HepG2 (cell line): ENCODE data around the gene MTPN. TPM values are rescaled to one million over a fixed set of nuclear protein-coding genes. Genes with fewer than 3 reads are reported as not detected.

Source experiments
- ATF4 ChIP-seq, 2 experiments: fragments of 450-650 bp in 1 of 2; sonication (generic) in 1 of 2; formaldehyde crosslinking; IDR thresholded peaks; 2 replicates each; pipeline versions ENCODE4 v1.5.0 to v1.8.0; 2020 to 2022; ENCODE audit warnings: mild to moderate bottlenecking in 1 of 2, missing genetic modification reagents in 1 of 2
- BCL3 ChIP-seq: sonication (generic); formaldehyde crosslinking; IDR thresholded peaks from 2 replicates; pipeline ENCODE4 v1.5.1; 2020; ENCODE audit warnings: mild to moderate bottlenecking, missing genetic modification reagents, moderate library complexity
- FOXC1 ChIP-seq: sonication (generic); formaldehyde crosslinking; IDR thresholded peaks from 2 replicates; pipeline ENCODE4 v1.8.0; 2022; ENCODE audit warnings: mild to moderate bottlenecking, missing genetic modification reagents, borderline replicate concordance
- HCFC1 ChIP-seq: fragments of 150-350 bp; IDR thresholded peaks from 2 replicates; pipeline ENCODE4 v1.6.1; 2014; ENCODE audit warnings: low read depth, low read length
- HOXA5 ChIP-seq: sonication (generic); formaldehyde crosslinking; IDR thresholded peaks from 2 replicates; pipeline ENCODE4 v1.4.0; 2020; ENCODE audit warnings: missing genetic modification reagents
- IKZF5 ChIP-seq: IDR thresholded peaks from 2 replicates; pipeline ENCODE4 v1.6.1; 2018; ENCODE audit warnings: missing genetic modification reagents, mild to moderate bottlenecking, missing compliant biosample characterization
- IRX3 ChIP-seq: sonication (generic); formaldehyde crosslinking; IDR thresholded peaks from 2 replicates; pipeline ENCODE4 v1.8.1; 2023; ENCODE audit warnings: mild to moderate bottlenecking, low read depth, missing genetic modification reagents, borderline replicate concordance
- MIER3 ChIP-seq: IDR thresholded peaks from 2 replicates; pipeline ENCODE4 v1.6.1; 2016; ENCODE audit warnings: missing compliant biosample characterization, borderline replicate concordance
- MXI1 ChIP-seq: IDR thresholded peaks from 3 replicates; pipeline ENCODE4 v1.6.1; 2012; ENCODE audit warnings: low read depth, low read length, inconsistent platforms, borderline replicate concordance
- RNF2 ChIP-seq: fragments of 450-650 bp; conservative IDR thresholded peaks from 2 replicates; pipeline ENCODE4 v1.6.1; 2016; ENCODE audit warnings: low read depth
- SMAD9 ChIP-seq: sonication (generic); formaldehyde crosslinking; IDR thresholded peaks from 2 replicates; pipeline ENCODE4 v1.5.1; 2020; ENCODE audit warnings: mild to moderate bottlenecking, missing genetic modification reagents
- SNAPC4 ChIP-seq: sonication (generic); formaldehyde crosslinking; IDR thresholded peaks from 2 replicates; pipeline ENCODE4 v1.4.0; 2020; ENCODE audit warnings: mild to moderate bottlenecking, missing genetic modification reagents
- SRSF9 ChIP-seq: fragments of 200-400 bp; formaldehyde crosslinking; IDR thresholded peaks from 2 replicates; pipeline ENCODE4 v1.6.1; 2018; ENCODE audit warnings: borderline replicate concordance, mild to moderate bottlenecking, low read depth, low read length; ENCODE audit not compliant: insufficient read depth, poor library complexity, severe bottlenecking
- ZFP37 ChIP-seq: sonication (generic); formaldehyde crosslinking; IDR thresholded peaks from 2 replicates; pipeline ENCODE4 v1.4.0; 2020; ENCODE audit warnings: missing genetic modification reagents, borderline replicate concordance
- ZNF230 ChIP-seq: sonication (generic); formaldehyde crosslinking; IDR thresholded peaks from 2 replicates; pipeline ENCODE4 v1.4.0; 2020; ENCODE audit warnings: mild to moderate bottlenecking, missing genetic modification reagents
- ZNF350 ChIP-seq: sonication (generic); formaldehyde crosslinking; IDR thresholded peaks from 2 replicates; pipeline ENCODE4 v1.4.0; 2020; ENCODE audit warnings: mild to moderate bottlenecking, low read depth, missing genetic modification reagents, borderline replicate concordance
- ZNF354B ChIP-seq: sonication (generic); formaldehyde crosslinking; IDR thresholded peaks from 2 replicates; pipeline ENCODE4 v1.8.0; 2022; ENCODE audit warnings: mild to moderate bottlenecking, missing genetic modification reagents
- ZNF382 ChIP-seq: sonication (generic); formaldehyde crosslinking; IDR thresholded peaks from 2 replicates; pipeline ENCODE4 v1.5.0; 2020; ENCODE audit warnings: missing genetic modification reagents, mild to moderate bottlenecking, borderline replicate concordance
- ZNF567 ChIP-seq: sonication (generic); formaldehyde crosslinking; IDR thresholded peaks from 2 replicates; pipeline ENCODE4 v1.8.1; 2023; ENCODE audit warnings: mild to moderate bottlenecking, missing genetic modification reagents, borderline replicate concordance
- polyA plus RNA-seq, 8 experiments: library from polyadenylated mRNA; depleted of rRNA in 3 of 8; stranded (reverse) in 7 of 8; unstranded in 1 of 8; fragments of >200 nt; fragmentation: Illumina TruSeq in 4 of 8; extraction: Trizol in 4 of 8; gene quantifications; 2 replicates each; pipeline versions ENCODE4 v1.2.1 to v1.2.3, GENCODE V29; 2011 to 2016; ENCODE audit warnings: low read depth in 4 of 8, missing spikeins in 1 of 8, mixed read lengths in 1 of 8; ENCODE audit not compliant: insufficient read depth in 1 of 8
- total RNA-seq, 5 experiments: library from RNA; depleted of rRNA; stranded (reverse); fragments of >200 nt; fragmentation: Illumina TruSeq; extraction: Trizol; gene quantifications; 2 replicates each; pipeline ENCODE4 v1.2.3, GENCODE V29; 2016; ENCODE audit warnings: low read depth in 1 of 5

MTPN gene
- total and polyA plus RNA-seq, 2 of the 13 experiments (the other 11 are each of a cell fraction or from before 2014, with no cell fraction given), result 31.1 to 71.7 TPM

- TF ChIP-seq FOXC1 (CRISPR knock-in tag), result peak; percentile 54; the same call in 1 of the 2 replicates
- peak; percentile 52; the same call in 1 of the 2 replicates for TF ChIP-seq HCFC1
- no peak for TF ChIP-seq SRSF9
- TF ChIP-seq ZNF354B (CRISPR knock-in tag), result no peak
- TF ChIP-seq IKZF5, result peak; percentile 41; the same call in 1 of the 2 replicates
- TF ChIP-seq HOXA5 (CRISPR knock-in tag), result 0 out of 2 replicates have a peak, but pooled peaks have one; percentile 70
- TF ChIP-seq ZFP37 (CRISPR knock-in tag), result peak; percentile 17; the same call in 1 of the 2 replicates
- no peak for TF ChIP-seq ZNF567
- TF ChIP-seq ZNF350 (CRISPR knock-in tag), result peak; percentile 82; the same call in 1 of the 2 replicates
- TF ChIP-seq SNAPC4 (CRISPR knock-in tag), result no peak
- peak; percentile 10; the same call in 1 of the 3 replicates for TF ChIP-seq MXI1
- TF ChIP-seq IRX3 (CRISPR knock-in tag), result no peak
- TF ChIP-seq ZNF382 (CRISPR knock-in tag), result no peak
- no peak for TF ChIP-seq SMAD9
- TF ChIP-seq ZNF230 (CRISPR knock-in tag), result 0 out of 2 replicates have a peak, but pooled peaks have one; percentile 46
- no peak for TF ChIP-seq MIER3 (CRISPR knock-in tag)
- TF ChIP-seq RNF2, result no peak
- 0 out of 2 replicates have a peak, but pooled peaks have one; percentile 60 for TF ChIP-seq BCL3
- TF ChIP-seq ATF4 (CRISPR knock-in tag; IDR thresholded peaks at IDR 0.05), result peak in 1 of 2 experiments; percentile 17; a peak in 1 of 4 replicates
These were observed at the start of gene MTPN (continued) for GRCh38 chr7:135977007-135977741.
